Measurements from ENCODE around the gene ANKRD18A.

DNA sequence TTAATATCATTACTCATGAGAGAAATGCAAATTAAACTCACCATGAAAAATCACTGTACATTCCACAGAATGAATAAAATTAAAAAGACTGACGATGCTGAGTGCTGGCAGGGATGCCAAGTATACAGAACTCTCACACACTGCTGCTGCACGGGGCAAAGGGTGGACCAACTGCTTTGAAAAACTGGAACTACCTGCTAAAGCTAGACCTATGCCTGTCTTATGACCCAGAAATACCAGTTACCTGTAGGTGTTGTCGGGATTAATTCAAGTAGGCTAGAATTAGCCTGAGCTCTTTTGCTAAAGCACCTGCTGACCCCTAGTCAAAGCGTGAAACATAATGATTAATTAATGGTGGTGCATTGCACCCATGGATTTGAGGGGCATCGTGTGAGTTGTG, 36.5 kb upstream of the ANKRD18A start:
- TF ChIP-seq EZH2 (IDR thresholded peaks at IDR 0.05; ENCODE audit: borderline replicate concordance, low read length) = no peak
- TF ChIP-seq, protein P1, sequence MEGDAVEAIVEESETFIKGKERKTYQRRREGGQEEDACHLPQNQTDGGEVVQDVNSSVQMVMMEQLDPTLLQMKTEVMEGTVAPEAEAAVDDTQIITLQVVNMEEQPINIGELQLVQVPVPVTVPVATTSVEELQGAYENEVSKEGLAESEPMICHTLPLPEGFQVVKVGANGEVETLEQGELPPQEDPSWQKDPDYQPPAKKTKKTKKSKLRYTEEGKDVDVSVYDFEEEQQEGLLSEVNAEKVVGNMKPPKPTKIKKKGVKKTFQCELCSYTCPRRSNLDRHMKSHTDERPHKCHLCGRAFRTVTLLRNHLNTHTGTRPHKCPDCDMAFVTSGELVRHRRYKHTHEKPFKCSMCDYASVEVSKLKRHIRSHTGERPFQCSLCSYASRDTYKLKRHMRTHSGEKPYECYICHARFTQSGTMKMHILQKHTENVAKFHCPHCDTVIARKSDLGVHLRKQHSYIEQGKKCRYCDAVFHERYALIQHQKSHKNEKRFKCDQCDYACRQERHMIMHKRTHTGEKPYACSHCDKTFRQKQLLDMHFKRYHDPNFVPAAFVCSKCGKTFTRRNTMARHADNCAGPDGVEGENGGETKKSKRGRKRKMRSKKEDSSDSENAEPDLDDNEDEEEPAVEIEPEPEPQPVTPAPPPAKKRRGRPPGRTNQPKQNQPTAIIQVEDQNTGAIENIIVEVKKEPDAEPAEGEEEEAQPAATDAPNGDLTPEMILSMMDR (IDR thresholded peaks at IDR 0.05; ENCODE audit: low read length) = no peak

All from OCI-LY1 (cell line).